Prostate gland (tissue), 2 donors: ENCODE data around the gene CYSRT1.

Experiments
- POLR2A ChIP-seq: fragments of 450-650 bp; IDR thresholded peaks from one replicate; pipeline ENCODE4 v1.6.1; 2016; ENCODE audit warnings: antibody characterized with exemption, mild to moderate bottlenecking
- POLR2AphosphoS5 ChIP-seq: sonication (generic); formaldehyde crosslinking; IDR thresholded peaks from one replicate; pipeline ENCODE4 v1.6.1; 2017; ENCODE audit warnings: antibody characterized with exemption
- TF ChIP-seq, protein P1 (sequence below), 4 experiments: fragments of 200-600 bp in 2 of 4; fragments of 450-650 bp in 2 of 4; sonication (generic) in 2 of 4; IDR thresholded peaks; 1 replicate in 3 of 4; 2 replicates in 1 of 4; pipeline ENCODE4 v1.5.1; 2016 to 2019; ENCODE audit warnings: antibody characterized with exemption in 4 of 4, mild to moderate bottlenecking in 2 of 4, moderate library complexity in 2 of 4

GRCh38 chr9:137241490-137242268 lies 16.7 kb downstream of the CYSRT1 start:
- TF ChIP-seq, protein P1, sequence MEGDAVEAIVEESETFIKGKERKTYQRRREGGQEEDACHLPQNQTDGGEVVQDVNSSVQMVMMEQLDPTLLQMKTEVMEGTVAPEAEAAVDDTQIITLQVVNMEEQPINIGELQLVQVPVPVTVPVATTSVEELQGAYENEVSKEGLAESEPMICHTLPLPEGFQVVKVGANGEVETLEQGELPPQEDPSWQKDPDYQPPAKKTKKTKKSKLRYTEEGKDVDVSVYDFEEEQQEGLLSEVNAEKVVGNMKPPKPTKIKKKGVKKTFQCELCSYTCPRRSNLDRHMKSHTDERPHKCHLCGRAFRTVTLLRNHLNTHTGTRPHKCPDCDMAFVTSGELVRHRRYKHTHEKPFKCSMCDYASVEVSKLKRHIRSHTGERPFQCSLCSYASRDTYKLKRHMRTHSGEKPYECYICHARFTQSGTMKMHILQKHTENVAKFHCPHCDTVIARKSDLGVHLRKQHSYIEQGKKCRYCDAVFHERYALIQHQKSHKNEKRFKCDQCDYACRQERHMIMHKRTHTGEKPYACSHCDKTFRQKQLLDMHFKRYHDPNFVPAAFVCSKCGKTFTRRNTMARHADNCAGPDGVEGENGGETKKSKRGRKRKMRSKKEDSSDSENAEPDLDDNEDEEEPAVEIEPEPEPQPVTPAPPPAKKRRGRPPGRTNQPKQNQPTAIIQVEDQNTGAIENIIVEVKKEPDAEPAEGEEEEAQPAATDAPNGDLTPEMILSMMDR (IDR thresholded peaks at IDR 0.05): no peak
- no peak for TF ChIP-seq POLR2A
- TF ChIP-seq POLR2AphosphoS5: no peak
